Measurements from ENCODE around the gene IGF1R.

DNA sequence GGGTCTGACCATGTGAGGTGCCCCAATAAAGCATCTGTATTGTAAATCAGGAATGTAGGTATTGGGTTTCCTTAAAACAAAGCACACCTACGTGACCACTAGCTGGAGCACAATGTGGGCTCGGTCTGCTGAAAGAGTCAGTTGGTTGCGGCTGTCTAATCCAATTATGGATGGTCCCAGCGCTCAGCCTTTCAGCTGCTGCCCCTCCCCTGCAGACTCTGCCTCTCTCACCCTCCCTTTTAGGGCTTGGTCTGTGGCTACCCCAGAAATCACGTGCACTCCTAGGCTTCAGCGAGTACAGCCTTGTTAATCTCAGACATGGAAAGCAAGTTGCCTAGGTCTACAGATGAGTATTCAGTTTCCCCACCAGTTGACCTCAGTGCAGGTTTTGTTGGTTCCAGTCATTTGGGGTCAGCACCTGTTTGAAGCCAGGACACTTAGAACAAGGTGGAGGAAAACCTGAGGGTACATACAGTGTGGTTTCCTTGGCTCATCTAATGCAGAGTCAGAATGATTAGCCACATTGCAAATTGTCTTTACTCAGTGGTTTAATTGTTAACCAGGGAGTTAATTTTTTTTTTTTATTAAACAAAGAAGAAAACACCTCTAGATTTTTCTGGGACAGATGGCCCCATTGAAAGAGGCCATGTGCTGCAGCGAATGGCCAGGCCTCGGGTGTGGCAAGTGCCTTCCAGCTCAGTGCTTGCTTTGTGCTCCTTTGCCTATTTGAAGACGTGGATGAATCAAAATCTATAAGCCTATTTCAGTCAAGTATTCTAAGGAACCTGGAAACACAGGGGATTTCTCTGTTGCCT lies 137.7 kb downstream of the IGF1R start:
- no peak for TF ChIP-seq POLR2A (IDR thresholded peaks at IDR 0.05)
- TF ChIP-seq, protein P1, sequence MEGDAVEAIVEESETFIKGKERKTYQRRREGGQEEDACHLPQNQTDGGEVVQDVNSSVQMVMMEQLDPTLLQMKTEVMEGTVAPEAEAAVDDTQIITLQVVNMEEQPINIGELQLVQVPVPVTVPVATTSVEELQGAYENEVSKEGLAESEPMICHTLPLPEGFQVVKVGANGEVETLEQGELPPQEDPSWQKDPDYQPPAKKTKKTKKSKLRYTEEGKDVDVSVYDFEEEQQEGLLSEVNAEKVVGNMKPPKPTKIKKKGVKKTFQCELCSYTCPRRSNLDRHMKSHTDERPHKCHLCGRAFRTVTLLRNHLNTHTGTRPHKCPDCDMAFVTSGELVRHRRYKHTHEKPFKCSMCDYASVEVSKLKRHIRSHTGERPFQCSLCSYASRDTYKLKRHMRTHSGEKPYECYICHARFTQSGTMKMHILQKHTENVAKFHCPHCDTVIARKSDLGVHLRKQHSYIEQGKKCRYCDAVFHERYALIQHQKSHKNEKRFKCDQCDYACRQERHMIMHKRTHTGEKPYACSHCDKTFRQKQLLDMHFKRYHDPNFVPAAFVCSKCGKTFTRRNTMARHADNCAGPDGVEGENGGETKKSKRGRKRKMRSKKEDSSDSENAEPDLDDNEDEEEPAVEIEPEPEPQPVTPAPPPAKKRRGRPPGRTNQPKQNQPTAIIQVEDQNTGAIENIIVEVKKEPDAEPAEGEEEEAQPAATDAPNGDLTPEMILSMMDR (IDR thresholded peaks at IDR 0.05) = no peak
